ENCODE measurements around the gene DAB1.

The DAB1 gene

DNA sequence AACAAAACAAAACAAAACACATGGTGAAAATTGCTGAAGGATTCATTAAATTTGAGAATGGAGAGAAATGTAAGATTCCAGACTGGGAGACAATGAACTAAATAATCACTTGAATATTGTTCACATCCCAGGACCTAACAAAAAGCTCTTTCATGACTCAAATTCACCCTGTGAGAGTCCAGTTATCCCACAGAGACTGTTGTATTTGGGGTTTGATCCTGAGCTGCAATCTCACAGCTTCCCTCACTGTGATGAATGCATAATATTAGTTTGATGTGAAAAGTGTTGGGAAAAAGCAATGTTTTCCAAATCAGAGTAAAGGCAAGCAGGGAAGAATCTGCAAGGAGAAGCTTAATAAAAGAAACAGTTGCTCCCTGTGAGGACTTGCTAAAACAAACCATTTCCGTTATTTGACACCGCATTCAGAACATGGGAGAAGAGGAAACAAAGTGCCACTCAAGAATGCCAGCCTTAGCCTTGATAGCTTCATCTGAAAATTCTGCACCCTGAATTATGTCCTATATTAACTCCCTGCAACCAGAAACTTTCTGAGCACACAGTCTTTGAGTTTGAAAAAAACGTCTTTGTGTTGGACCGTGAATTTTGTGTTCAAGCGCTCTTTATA is 208.8 kb downstream of the DAB1 start:
- H3K27ac ChIP-seq = no peak overlapping the region
- TF ChIP-seq, protein P1, sequence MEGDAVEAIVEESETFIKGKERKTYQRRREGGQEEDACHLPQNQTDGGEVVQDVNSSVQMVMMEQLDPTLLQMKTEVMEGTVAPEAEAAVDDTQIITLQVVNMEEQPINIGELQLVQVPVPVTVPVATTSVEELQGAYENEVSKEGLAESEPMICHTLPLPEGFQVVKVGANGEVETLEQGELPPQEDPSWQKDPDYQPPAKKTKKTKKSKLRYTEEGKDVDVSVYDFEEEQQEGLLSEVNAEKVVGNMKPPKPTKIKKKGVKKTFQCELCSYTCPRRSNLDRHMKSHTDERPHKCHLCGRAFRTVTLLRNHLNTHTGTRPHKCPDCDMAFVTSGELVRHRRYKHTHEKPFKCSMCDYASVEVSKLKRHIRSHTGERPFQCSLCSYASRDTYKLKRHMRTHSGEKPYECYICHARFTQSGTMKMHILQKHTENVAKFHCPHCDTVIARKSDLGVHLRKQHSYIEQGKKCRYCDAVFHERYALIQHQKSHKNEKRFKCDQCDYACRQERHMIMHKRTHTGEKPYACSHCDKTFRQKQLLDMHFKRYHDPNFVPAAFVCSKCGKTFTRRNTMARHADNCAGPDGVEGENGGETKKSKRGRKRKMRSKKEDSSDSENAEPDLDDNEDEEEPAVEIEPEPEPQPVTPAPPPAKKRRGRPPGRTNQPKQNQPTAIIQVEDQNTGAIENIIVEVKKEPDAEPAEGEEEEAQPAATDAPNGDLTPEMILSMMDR (IDR thresholded peaks at IDR 0.05) = no peak
- no peaks in the 10 kb centered on the region for H3K36me3 ChIP-seq (ENCODE audit: control insufficient read depth, insufficient read depth, low read length)

DNA sequence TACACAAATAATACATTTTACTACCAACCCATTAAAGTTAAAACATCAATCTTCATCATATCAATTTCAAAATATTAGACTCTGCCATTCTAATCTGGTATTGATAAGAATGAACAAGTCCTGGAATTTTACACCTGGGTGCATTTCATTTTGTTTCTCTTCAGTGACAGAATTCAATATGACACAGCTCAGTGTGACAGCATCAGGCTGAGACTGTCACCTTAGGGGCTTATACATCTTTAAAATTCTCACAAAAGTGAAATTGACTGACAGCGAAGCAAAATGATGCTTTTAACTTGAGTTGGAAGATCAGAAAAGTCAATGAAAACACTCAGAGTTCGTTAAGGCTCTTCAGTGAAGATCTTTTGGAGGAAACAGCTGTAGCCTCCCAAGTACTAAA is 213.0 kb downstream of the DAB1 start:
- H3K36me3 ChIP-seq (ENCODE audit: control insufficient read depth, insufficient read depth, low read length) = no peaks in the 10 kb centered on the region
- H3K9ac ChIP-seq = no peak overlapping the region
- H3K4me3 ChIP-seq (ENCODE audit: low read depth, low read length) = no peak overlapping the region
- no peak overlapping the region for H3K27ac ChIP-seq
- H3K4me2 ChIP-seq (ENCODE audit: low read length) = no peak overlapping the region
- TF ChIP-seq, protein P1 (IDR thresholded peaks at IDR 0.05) = no peak
- H3K4me1 ChIP-seq = no peaks in the 10 kb centered on the region
- H3K79me2 ChIP-seq = no peaks in the 10 kb centered on the region
- H3K27me3 ChIP-seq (ENCODE audit: control insufficient read depth, insufficient read depth, low read length) = no peaks in the 10 kb centered on the region
- no peak overlapping the region for H2AFZ ChIP-seq
- H3K9me3 ChIP-seq (ENCODE audit: control insufficient read depth, low read length) = no peaks in the 10 kb centered on the region

More for the DNA sequence above, 208.8 kb downstream of the DAB1 start:
- no peaks in the 10 kb centered on the region for H3K4me1 ChIP-seq
- no peaks in the 10 kb centered on the region for H3K79me2 ChIP-seq
- no peaks in the 10 kb centered on the region for H3K27me3 ChIP-seq (ENCODE audit: control insufficient read depth, insufficient read depth, low read length)
- H2AFZ ChIP-seq = no peak overlapping the region
- no peaks in the 10 kb centered on the region for H3K9me3 ChIP-seq (ENCODE audit: control insufficient read depth, low read length)
- H3K9ac ChIP-seq = no peak overlapping the region
- H3K4me2 ChIP-seq (ENCODE audit: low read length) = no peak overlapping the region
- H3K4me3 ChIP-seq (ENCODE audit: low read depth, low read length) = no peak overlapping the region

DNA sequence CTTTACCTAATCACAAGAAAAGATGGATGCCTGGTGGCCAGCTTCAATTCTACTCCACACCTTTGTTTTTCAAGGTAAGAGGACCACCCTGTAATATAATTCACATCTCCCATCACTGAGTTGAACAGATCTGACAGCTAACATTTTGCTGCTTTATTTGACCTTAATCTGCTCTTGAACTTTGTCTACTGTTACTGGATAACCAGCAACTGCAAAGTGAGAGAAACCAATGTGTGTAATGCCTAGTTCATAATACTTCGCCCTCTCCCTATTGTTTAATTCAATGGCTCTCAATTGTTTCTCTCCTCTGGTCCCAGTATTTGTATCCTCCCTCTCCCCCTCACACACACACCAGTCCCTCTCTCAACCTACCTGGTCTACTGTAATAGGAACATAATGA is 214.4 kb downstream of the DAB1 start:
- TF ChIP-seq, protein P1 (IDR thresholded peaks at IDR 0.05) = no peak
- Histone ChIP-seq H3K27ac (no peak overlapping the region), H3K79me2 (no peaks in the 10 kb centered on the region), H3K4me2 (ENCODE audit: low read length) (no peak overlapping the region), H3K9ac (no peak overlapping the region), H3K4me3 (ENCODE audit: low read depth, low read length) (no peak overlapping the region), H3K4me1 (no peaks in the 10 kb centered on the region), H3K36me3 (ENCODE audit: control insufficient read depth, insufficient read depth, low read length) (no peaks in the 10 kb centered on the region), H2AFZ (no peak overlapping the region), H3K9me3 (ENCODE audit: control insufficient read depth, low read length) (no peaks in the 10 kb centered on the region), H3K27me3 (ENCODE audit: control insufficient read depth, insufficient read depth, low read length) (no peaks in the 10 kb centered on the region)

DNA sequence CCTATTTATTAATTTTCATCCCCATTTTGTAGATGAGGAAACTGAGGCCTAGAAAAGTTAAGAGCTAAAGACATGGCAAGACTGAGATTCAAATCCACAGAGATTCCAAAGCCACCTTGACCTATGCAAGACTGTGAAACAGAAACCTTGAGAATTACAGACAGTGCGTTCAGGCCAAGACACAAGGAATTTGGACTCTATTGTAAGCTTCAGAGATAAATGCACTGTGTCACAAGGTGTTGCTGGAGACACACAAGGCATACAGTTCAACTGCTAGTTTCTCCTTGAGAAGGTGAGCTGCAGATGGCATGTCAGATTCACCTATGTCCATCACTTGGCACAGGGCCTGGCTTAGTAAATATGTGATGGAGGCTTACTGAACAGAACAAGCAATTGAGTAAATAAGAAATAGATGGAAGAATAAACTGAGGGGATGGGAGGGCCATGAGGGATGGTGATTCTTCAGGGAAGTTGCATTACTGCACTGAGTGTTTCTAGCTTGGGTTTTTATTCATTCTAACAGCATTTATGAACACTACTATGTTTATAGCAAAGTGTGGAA is 215.0 kb downstream of the DAB1 start:
- no peaks in the 10 kb centered on the region for H3K36me3 ChIP-seq (ENCODE audit: control insufficient read depth, insufficient read depth, low read length)
- H3K79me2 ChIP-seq = no peaks in the 10 kb centered on the region
- no peaks in the 10 kb centered on the region for H3K4me1 ChIP-seq
- TF ChIP-seq, protein P1 (IDR thresholded peaks at IDR 0.05) = no peak
- H3K9ac ChIP-seq = no peak overlapping the region
- H3K4me2 ChIP-seq (ENCODE audit: low read length) = no peak overlapping the region
- H3K27ac ChIP-seq = no peak overlapping the region
- H3K4me3 ChIP-seq (ENCODE audit: low read depth, low read length) = no peak overlapping the region
- no peaks in the 10 kb centered on the region for H3K27me3 ChIP-seq (ENCODE audit: control insufficient read depth, insufficient read depth, low read length)
- no peaks in the 10 kb centered on the region for H3K9me3 ChIP-seq (ENCODE audit: control insufficient read depth, low read length)
- no peak overlapping the region for H2AFZ ChIP-seq

DNA sequence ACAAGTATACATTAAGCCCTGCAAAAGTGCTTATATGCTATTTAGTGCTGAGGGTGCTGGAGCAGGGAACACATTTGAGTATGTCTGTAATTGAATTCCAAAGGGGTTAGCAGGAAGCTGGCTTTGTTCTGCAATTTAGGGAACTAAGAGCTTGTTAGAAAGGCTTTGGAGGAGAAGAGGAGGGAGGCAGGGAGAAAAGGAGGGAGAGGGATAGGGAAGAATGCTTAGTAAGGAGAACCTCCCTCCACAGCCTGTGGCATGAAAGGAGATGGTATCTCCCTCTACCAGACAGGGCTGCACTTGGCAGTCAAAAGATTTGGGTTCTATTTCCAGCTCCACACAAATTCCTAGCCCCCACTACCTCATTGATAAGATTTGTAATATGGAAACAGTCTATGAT is 217.8 kb downstream of the DAB1 start:
- Histone ChIP-seq H3K9me3 (ENCODE audit: control insufficient read depth, low read length) (no peaks in the 10 kb centered on the region), H3K4me1 (no peaks in the 10 kb centered on the region), H3K4me2 (ENCODE audit: low read length) (no peak overlapping the region), H3K9ac (no peak overlapping the region), H3K4me3 (ENCODE audit: low read depth, low read length) (no peak overlapping the region), H3K79me2 (no peaks in the 10 kb centered on the region), H2AFZ (no peak overlapping the region), H3K27me3 (ENCODE audit: control insufficient read depth, insufficient read depth, low read length) (no peaks in the 10 kb centered on the region), H3K27ac (no peak overlapping the region), H3K36me3 (ENCODE audit: control insufficient read depth, insufficient read depth, low read length) (no peaks in the 10 kb centered on the region)
- TF ChIP-seq, protein P1 (IDR thresholded peaks at IDR 0.05) = no peak
